Stimulated activated CD8-positive, alpha-beta memory T cell treated with anti-CD3 and anti-CD28 coated beads, Interleukin-2, amount 100 ng/mL, for 48 hours (primary cell): Measurements from ENCODE around the gene SLC6A11.

Experiments used
- DNase-seq, 2 donors: peaks; one replicate each; pipeline ENCODE4 v3.0.0-alpha.2; 2020; ENCODE audit warnings: low read depth in 2 of 2

Gene SLC6A11

GRCh38 chr3:10954740-10955139 lies 138.7 kb downstream of the SLC6A11 start:
- DNase-seq = no peak

- no peak for DNase-seq
Measured at GRCh38 chr3:10955711-10956453, 139.9 kb downstream of the SLC6A11 start.

GRCh38 chr3:10956531-10956930 lies 140.5 kb downstream of the SLC6A11 start:
- DNase-seq = no peak

- no peak for DNase-seq
Measured at GRCh38 chr3:10956986-10957385, 141.0 kb downstream of the SLC6A11 start.

GRCh38 chr3:10957976-10958749 lies 142.1 kb downstream of the SLC6A11 start:
- DNase-seq = no peak

GRCh38 chr3:10960255-10960654 lies 144.2 kb downstream of the SLC6A11 start:
- DNase-seq = no peak

- no peak for DNase-seq
Measured at GRCh38 chr3:10961921-10962320, 145.9 kb downstream of the SLC6A11 start.

- DNase-seq = no peak
Measured at GRCh38 chr3:10962481-10963036, 146.5 kb downstream of the SLC6A11 start.

GRCh38 chr3:10964537-10965167 lies 148.6 kb downstream of the SLC6A11 start:
- no peak for DNase-seq

- DNase-seq = no peak
Measured at GRCh38 chr3:10968401-10968800, 152.4 kb downstream of the SLC6A11 start.

GRCh38 chr3:10970306-10970960 lies 154.4 kb downstream of the SLC6A11 start:
- no peak for DNase-seq

GRCh38 chr3:10972072-10972782 lies 156.2 kb downstream of the SLC6A11 start:
- DNase-seq = no peak

GRCh38 chr3:10973046-10973595 lies 157.1 kb downstream of the SLC6A11 start:
- no peak for DNase-seq

- DNase-seq = no peak
Measured at GRCh38 chr3:10974131-10974530, 158.1 kb downstream of the SLC6A11 start.

- DNase-seq = no peak
Measured at GRCh38 chr3:10974746-10975375, 158.8 kb downstream of the SLC6A11 start.

- DNase-seq = no peak
Measured at GRCh38 chr3:10975695-10976234, 159.7 kb downstream of the SLC6A11 start.

- no peak for DNase-seq
Measured at GRCh38 chr3:10976770-10977169, 160.7 kb downstream of the SLC6A11 start.

GRCh38 chr3:10977892-10978510 lies 162.0 kb downstream of the SLC6A11 start:
- DNase-seq = no peak

GRCh38 chr3:10978956-10979355 lies 162.9 kb downstream of the SLC6A11 start:
- DNase-seq = no peak

GRCh38 chr3:10980312-10980711 lies 164.3 kb downstream of the SLC6A11 start:
- no peak for DNase-seq
